Measurements from ENCODE around the gene CD24.
"Not testable (repeated sequence)": the region's sequence is repeated elsewhere in the genome, so short reads cannot be mapped to it uniquely, and the experiment has no call there.

Gene CD24, protein sequence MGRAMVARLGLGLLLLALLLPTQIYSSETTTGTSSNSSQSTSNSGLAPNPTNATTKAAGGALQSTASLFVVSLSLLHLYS

DNA sequence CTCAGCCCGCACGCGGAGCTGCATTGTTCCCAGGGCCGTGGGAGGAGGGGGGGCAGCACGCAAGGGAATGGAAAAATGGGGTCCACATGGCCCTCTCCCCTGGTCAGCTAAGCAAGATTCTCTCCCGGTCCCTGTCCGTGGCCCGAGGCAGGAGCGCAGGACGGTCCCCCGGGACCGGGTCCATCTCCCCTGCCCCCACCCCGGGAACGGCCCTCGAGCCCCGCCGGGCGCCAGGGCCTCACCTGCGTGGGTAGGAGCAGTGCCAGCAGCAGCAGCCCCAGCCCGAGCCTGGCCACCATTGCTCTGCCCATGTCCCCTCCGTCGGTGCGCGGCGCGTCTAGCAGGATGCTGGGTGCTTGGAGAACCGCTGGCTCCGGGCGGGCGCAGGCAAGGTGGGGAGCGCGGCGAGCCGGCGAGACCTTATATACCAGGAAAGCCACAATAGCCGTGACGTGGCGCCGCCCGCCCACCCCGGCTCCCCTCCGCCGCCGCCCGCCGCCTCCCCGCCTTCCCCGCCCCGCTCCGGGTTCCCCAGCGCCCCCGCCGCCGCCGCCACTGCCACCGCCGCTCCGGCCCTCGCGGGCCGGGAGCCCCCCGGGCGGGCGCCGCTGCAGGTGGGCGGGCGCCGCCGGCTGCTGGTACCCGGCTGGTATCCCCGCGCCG lies at the start of gene CD24:
TSS of gene CD24 (minus strand) at position 394 of the 663 bp plus-strand sequence. CDS start at position 311, 83 bp downstream.
- DNase-seq = no peak

DNA sequence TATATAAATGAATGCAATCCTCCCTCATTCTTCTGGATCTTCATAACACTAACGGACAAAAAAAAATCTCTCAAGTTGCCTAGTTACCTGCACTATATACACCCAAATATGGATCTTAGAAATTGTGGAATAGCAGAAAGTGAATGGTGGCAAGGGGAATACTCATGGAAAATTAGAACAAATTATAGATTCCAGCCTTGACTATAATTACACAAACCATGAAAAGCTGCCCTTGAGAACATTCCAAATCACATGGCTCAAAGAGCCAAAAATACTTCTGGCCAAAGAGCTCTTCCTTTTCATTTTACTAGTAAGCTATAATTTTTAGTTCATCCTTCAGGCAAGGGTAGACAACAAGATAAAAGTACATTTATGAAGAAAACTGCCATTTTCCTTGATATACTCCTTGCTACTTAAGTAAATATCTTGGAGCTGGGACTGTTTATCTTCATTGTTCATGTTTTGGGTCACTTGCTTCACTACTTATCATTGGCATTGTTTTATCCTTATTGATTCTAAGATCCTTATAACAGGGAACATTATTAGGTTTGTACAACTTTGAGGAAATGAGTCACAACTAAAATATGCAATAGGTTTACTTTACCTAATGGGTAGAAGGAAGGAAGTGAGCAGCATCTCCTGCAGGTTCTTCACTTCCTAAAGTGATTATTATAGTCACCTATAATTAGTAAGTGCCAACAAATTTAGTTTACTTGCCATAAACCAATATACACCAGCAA lies 47.1 kb upstream of the CD24 start:
- no peak for DNase-seq

- DNase-seq = peak; percentile 10
These were observed 45.7 kb upstream of the CD24 start for GRCh38 chr6:107020239-107020638.

- DNase-seq = not testable (repeated sequence)
These were observed 45.1 kb upstream of the CD24 start for GRCh38 chr6:107019628-107020027.

DNA sequence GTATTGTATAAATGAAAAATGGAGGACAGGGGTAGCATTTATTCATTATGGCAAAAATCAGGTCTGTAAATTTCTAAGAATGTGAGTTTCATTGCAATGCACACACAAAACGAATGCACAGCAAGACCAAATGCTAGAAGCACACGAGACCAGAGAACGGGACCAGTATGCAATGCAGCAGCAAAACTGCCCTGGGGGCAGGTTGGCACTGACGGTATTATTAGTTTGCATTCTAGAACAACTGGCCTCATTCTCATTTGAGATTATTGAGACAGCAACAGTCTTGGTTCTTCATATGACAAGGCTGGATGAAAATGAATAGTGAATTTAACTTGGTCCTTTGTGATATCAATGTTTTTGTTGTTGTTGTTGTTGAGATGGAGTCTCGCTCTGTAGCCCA lies 44.5 kb upstream of the CD24 start:
- DNase-seq = no peak

DNA sequence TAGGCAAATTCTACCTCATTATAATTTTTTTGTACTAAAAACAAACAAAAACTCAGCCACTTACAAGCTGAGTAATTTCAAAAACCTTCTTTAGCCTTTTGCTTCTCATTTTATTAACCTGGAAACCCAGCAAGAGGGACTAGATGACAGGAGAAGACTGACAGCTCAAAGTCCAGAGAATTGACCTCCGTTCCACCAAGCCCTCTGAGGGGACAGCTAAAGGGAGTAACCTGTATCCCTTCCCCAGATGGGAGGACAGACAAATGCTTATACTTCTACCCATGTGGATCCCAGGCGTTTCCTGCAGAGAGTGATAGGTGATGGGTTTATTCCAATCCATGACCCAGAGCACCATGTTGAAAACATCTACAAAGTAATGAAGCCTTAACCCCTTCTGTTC lies 35.0 kb upstream of the CD24 start:
- DNase-seq = no peak

- DNase-seq = peak; percentile 56
These were observed 23.0 kb upstream of the CD24 start for GRCh38 chr6:106997392-106998158.

GRCh38 chr6:106995640-106996039 lies 21.1 kb upstream of the CD24 start:
- DNase-seq = no peak

- DNase-seq = not testable (repeated sequence)
These were observed 15.2 kb upstream of the CD24 start for GRCh38 chr6:106989737-106990136.

DNA sequence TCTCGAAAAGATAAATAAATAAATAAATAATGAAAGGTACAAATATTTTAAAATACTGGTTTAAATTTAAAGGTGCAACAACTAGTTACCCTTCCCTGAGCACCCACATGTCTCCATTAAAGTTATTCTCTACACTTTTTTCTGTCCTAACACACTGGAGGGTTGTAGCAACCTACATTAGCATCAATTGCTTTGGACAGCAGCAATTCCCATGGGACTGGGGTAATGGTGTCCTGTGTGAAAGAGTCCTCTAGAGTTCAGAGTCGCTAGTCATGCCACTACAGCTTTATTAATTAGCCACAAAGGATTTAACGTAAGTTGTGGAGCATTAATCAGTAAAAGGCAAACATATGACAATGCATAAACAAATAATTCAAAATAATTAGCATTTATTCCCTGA lies 14.1 kb upstream of the CD24 start:
- no peak for DNase-seq

DNA sequence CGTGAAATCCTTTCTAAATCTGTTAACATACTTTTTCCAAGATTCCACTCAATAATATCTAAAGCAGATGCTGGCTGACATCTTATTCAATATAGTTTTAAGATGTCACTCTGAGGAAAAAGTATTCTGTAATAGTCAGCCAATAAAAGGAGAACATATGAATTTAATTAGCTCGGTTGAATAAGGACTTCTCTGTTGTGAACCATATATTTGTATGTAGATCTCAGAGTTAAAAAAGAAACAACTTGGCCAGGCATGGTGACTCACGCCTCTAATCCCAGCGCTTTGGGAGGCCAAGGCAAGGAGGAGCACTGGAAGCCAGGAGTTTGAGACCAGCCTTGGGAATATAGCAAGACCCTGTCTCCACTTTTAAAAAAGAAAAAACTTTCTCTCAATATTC lies 7.4 kb upstream of the CD24 start:
- no peak for DNase-seq

GRCh38 chr6:106980926-106981325 lies 6.4 kb upstream of the CD24 start:
- DNase-seq = no peak

GRCh38 chr6:106979435-106979884 lies 4.9 kb upstream of the CD24 start:
- peak; percentile 78 for DNase-seq

DNA sequence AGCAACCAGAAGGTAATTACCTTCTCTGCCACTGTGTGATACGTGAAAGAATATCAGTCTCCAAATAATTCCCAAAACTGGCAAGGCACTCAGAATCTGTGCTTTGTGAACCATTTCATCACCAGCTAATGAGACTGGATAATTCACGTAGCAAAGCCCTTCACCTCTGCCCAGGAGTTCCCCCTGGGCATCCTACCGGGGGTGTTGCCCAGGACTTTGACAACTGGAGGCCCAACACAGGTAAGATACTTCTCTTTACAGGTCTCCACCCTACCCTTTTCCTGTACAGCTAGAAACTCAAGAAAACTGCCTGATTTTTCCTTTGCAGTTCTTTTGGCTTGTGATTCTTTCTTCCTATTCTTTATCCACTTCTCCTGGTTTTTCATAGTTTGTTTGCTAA lies 2.7 kb upstream of the CD24 start:
- no peak for DNase-seq

DNA sequence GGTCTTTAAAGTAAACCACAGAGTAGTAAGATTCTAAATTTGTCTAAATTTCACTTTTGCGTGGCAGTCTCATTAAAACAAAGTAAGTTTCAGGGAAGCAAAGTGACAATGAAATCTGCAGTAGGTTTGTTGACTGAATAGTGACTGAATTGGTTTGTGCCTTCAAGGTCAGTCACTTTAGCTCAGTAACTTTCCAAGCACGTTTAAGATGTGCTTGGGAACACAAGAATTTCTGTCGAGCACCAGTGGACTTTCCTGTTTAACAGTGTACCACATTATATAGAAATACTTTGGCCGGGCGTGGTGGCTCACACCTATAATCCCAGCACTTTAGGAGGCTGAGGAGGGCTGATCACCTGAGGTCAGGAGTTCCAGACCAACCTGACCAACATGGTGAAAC lies 1.7 kb upstream of the CD24 start:
- no peak for DNase-seq

DNA sequence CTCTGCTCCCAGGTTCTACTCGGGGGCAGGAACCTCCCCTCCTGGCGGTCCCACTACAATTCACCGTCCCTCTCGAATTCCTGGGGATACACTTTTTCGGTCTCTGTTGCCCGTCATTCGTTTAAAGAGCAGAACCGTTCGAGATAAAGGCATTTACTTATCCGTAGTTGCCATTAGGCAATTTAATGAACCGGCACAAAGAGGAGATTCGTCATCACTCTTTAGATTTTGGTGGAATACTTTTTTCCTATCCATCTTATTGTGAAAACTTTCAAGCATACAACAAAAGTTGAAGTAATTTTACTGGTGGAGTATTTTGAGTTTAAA lies 1.2 kb upstream of the CD24 start:
- DNase-seq = no peak

GRCh38 chr6:106974999-106975737 lies 639 bp upstream of the CD24 start:
- no peak for DNase-seq

GRCh38 chr6:106973836-106974335 lies 643 bp downstream of the CD24 start:
- DNase-seq = no peak

- no peak for DNase-seq
These were observed 1.3 kb downstream of the CD24 start for GRCh38 chr6:106973018-106973835.

- no peak for DNase-seq
These were observed 2.0 kb downstream of the CD24 start for GRCh38 chr6:106972500-106972899.

DNA sequence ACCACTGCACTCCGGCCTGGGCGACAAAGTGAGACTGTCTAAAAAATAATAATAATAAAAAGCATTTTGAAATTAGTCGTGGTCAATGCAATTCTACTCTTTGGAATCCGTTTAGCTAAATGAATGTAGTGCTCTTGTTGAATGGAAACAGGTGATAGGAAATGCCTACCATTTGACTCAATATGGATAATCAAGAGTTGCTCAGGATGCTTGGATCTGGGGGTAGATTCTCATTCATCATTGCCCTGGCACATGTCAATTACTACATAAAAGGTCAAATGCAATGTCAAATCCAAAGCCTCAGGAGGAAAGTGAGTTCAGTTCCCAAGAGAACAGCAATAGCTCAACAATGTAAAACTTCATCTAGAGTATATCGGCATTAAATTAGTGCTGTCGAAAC lies 3.8 kb downstream of the CD24 start:
- not testable (repeated sequence) for DNase-seq
